ENCODE data around the gene ZCCHC14.

Gene ZCCHC14

GRCh38 chr16:87409153-87409552, 83.7 kb downstream of the ZCCHC14 start:
- Histone ChIP-seq H3K9ac (ENCODE audit: low read depth, low read length, poor library complexity) (no peak overlapping the region), H3K4me2 (ENCODE audit: insufficient read depth, low read length, poor library complexity, severe bottlenecking) (no peak overlapping the region), H3K23ac (ENCODE audit: low read depth, low read length, poor library complexity) (no peak overlapping the region), H2BK5ac (ENCODE audit: low read length) (no peak overlapping the region), H4K91ac (ENCODE audit: low read depth, low read length, poor library complexity) (no peak overlapping the region), H3K79me1 (ENCODE audit: low read depth, low read length) (peaks cover 10% of the 10 kb centered on the region), H4K8ac (ENCODE audit: low read depth, low read length) (no peak overlapping the region), H3K9me3 (replicated peaks in 1 of 2; ENCODE audit: control insufficient read depth in 2 of 2, insufficient read depth in 1 of 2, low read depth in 1 of 2, low read length in 2 of 2) (no peaks in the 10 kb centered on the region), H3K4ac (ENCODE audit: low read length) (no peak overlapping the region), H2BK12ac (ENCODE audit: low read length) (no peak overlapping the region), H3K18ac (ENCODE audit: low read length) (no peak overlapping the region), H3K27ac (replicated peaks; ENCODE audit: low read length) (no peak overlapping the region), H2BK15ac (ENCODE audit: low read length) (no peak overlapping the region), H2BK120ac (ENCODE audit: low read depth, low read length) (no peak overlapping the region), H2AFZ (ENCODE audit: low read length) (no peak overlapping the region), H3K4me3 (ENCODE audit: low read length in 2 of 2) (no peak overlapping the region), H2AK5ac (ENCODE audit: low read depth, low read length) (no peak overlapping the region), H3K14ac (ENCODE audit: low read length) (no peak overlapping the region), H3K27me3 (ENCODE audit: control insufficient read depth in 3 of 3, insufficient read depth in 3 of 3, low read depth in 1 of 3, low read length in 3 of 3) (no peaks in the 10 kb centered on the region), H3K36me3 (replicated peaks in 1 of 2; ENCODE audit: control insufficient read depth in 2 of 2, insufficient read depth in 2 of 2, low read length in 2 of 2) (peaks cover 50 to 97% of the 10 kb centered on the region in 2 donors), H3K4me1 (ENCODE audit: control insufficient read depth in 2 of 2, insufficient read depth in 1 of 2, low read depth in 1 of 2, low read length in 2 of 2) (no peaks in the 10 kb centered on the region)
- WGBS, 2 donors (ENCODE audit: extremely low coverage in 2 of 2, insufficient read length in 2 of 2, insufficient replicate concordance in 1 of 2) = no CpG with 5 or more reads among the region's 13 CpGs
- DNase-seq (ENCODE audit: low spot score) = no peak

- Histone ChIP-seq H4K8ac (ENCODE audit: low read depth, low read length) (no peak overlapping the region), H2BK15ac (ENCODE audit: low read length) (no peak overlapping the region), H4K91ac (ENCODE audit: low read depth, low read length, poor library complexity) (no peak overlapping the region), H2AK5ac (ENCODE audit: low read depth, low read length) (no peak overlapping the region), H2BK120ac (ENCODE audit: low read depth, low read length) (no peak overlapping the region), H2AFZ (ENCODE audit: low read length) (no peak overlapping the region), H3K4me1 (ENCODE audit: control insufficient read depth in 2 of 2, insufficient read depth in 1 of 2, low read depth in 1 of 2, low read length in 2 of 2) (no peaks in the 10 kb centered on the region), H2BK5ac (ENCODE audit: low read length) (no peak overlapping the region), H3K4me2 (ENCODE audit: insufficient read depth, low read length, poor library complexity, severe bottlenecking) (no peak overlapping the region), H3K36me3 (replicated peaks in 1 of 2; ENCODE audit: control insufficient read depth in 2 of 2, insufficient read depth in 2 of 2, low read length in 2 of 2) (peaks cover 49 to 95% of the 10 kb centered on the region in 2 donors), H2BK12ac (ENCODE audit: low read length) (no peak overlapping the region), H3K4ac (ENCODE audit: low read length) (no peak overlapping the region), H3K9ac (ENCODE audit: low read depth, low read length, poor library complexity) (no peak overlapping the region), H3K9me3 (replicated peaks in 1 of 2; ENCODE audit: control insufficient read depth in 2 of 2, insufficient read depth in 1 of 2, low read depth in 1 of 2, low read length in 2 of 2) (no peaks in the 10 kb centered on the region), H3K79me1 (ENCODE audit: low read depth, low read length) (peaks cover 8% of the 10 kb centered on the region), H3K27ac (replicated peaks; ENCODE audit: low read length) (no peak overlapping the region), H3K27me3 (ENCODE audit: control insufficient read depth in 3 of 3, insufficient read depth in 3 of 3, low read depth in 1 of 3, low read length in 3 of 3) (no peaks in the 10 kb centered on the region), H3K23ac (ENCODE audit: low read depth, low read length, poor library complexity) (peak overlapping the region; percentile 37), H3K14ac (ENCODE audit: low read length) (no peak overlapping the region), H3K18ac (ENCODE audit: low read length) (no peak overlapping the region), H3K4me3 (ENCODE audit: low read length in 2 of 2) (no peak overlapping the region)
- no CpG with 5 or more reads among the region's 26 CpGs for WGBS, 2 donors (ENCODE audit: extremely low coverage in 2 of 2, insufficient read length in 2 of 2, insufficient replicate concordance in 1 of 2)
- no peak for DNase-seq (ENCODE audit: low spot score)
Measured at GRCh38 chr16:87407511-87408112, 85.2 kb downstream of the ZCCHC14 start.

DNA sequence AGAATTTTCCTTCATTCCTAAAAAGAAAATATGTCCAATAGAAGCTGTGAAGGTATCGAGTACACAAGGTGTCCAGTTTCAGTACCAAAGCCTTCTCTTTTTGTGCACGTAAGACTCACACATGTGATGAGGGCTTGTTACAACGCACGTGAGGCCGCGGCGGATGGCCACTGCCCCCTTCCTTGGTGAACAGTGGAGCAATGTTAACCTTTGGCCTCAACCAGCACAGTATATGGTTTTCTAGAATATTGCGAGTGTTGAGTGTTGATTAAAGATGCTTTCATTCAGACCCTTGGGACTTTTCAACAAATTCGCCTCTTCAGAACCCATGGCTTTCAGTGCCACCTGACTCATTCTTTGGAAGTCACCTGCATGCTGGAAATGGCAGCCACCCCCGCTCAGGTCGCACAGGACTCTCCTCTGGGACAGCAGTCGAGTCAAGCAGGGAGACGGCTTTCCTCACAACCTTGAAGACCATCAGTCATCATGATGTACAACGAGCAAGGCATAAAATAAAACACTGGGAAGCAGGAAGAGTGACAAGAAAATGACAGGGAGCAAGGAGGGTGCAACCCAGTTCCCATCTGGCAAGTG, 86.2 kb downstream of the ZCCHC14 start:
- no peak overlapping the region for H3K4me2 ChIP-seq (ENCODE audit: insufficient read depth, low read length, poor library complexity, severe bottlenecking)
- H2AFZ ChIP-seq (ENCODE audit: low read length) = no peak overlapping the region
- H3K4me3 ChIP-seq (ENCODE audit: low read length in 2 of 2) = no peak overlapping the region
- no peak overlapping the region for H4K8ac ChIP-seq (ENCODE audit: low read depth, low read length)
- peaks cover 40 to 92% of the 10 kb centered on the region in 2 donors for H3K36me3 ChIP-seq (replicated peaks in 1 of 2; ENCODE audit: control insufficient read depth in 2 of 2, insufficient read depth in 2 of 2, low read length in 2 of 2)
- no peak overlapping the region for H2AK5ac ChIP-seq (ENCODE audit: low read depth, low read length)
- H4K91ac ChIP-seq (ENCODE audit: low read depth, low read length, poor library complexity) = no peak overlapping the region
- no peak overlapping the region for H2BK5ac ChIP-seq (ENCODE audit: low read length)
- H3K14ac ChIP-seq (ENCODE audit: low read length) = no peak overlapping the region
- H2BK12ac ChIP-seq (ENCODE audit: low read length) = no peak overlapping the region
- H3K27me3 ChIP-seq (ENCODE audit: control insufficient read depth in 3 of 3, insufficient read depth in 3 of 3, low read depth in 1 of 3, low read length in 3 of 3) = no peaks in the 10 kb centered on the region
- no peak overlapping the region for H2BK15ac ChIP-seq (ENCODE audit: low read length)
- DNase-seq (ENCODE audit: low spot score) = no peak
- no peak overlapping the region for H3K27ac ChIP-seq (replicated peaks; ENCODE audit: low read length)
- WGBS, 2 donors (ENCODE audit: extremely low coverage in 2 of 2, insufficient read length in 2 of 2, insufficient replicate concordance in 1 of 2) = no CpG with 5 or more reads among the region's 14 CpGs
- H3K23ac ChIP-seq (ENCODE audit: low read depth, low read length, poor library complexity) = no peak overlapping the region
- H3K9ac ChIP-seq (ENCODE audit: low read depth, low read length, poor library complexity) = no peak overlapping the region
- H3K9me3 ChIP-seq (replicated peaks in 1 of 2; ENCODE audit: control insufficient read depth in 2 of 2, insufficient read depth in 1 of 2, low read depth in 1 of 2, low read length in 2 of 2) = no peaks in the 10 kb centered on the region
- no peak overlapping the region for H3K18ac ChIP-seq (ENCODE audit: low read length)
- no peaks in the 10 kb centered on the region for H3K4me1 ChIP-seq (ENCODE audit: control insufficient read depth in 2 of 2, insufficient read depth in 1 of 2, low read depth in 1 of 2, low read length in 2 of 2)
- no peak overlapping the region for H3K4ac ChIP-seq (ENCODE audit: low read length)
- H3K79me1 ChIP-seq (ENCODE audit: low read depth, low read length) = peaks cover 6% of the 10 kb centered on the region
- H2BK120ac ChIP-seq (ENCODE audit: low read depth, low read length) = no peak overlapping the region

DNA sequence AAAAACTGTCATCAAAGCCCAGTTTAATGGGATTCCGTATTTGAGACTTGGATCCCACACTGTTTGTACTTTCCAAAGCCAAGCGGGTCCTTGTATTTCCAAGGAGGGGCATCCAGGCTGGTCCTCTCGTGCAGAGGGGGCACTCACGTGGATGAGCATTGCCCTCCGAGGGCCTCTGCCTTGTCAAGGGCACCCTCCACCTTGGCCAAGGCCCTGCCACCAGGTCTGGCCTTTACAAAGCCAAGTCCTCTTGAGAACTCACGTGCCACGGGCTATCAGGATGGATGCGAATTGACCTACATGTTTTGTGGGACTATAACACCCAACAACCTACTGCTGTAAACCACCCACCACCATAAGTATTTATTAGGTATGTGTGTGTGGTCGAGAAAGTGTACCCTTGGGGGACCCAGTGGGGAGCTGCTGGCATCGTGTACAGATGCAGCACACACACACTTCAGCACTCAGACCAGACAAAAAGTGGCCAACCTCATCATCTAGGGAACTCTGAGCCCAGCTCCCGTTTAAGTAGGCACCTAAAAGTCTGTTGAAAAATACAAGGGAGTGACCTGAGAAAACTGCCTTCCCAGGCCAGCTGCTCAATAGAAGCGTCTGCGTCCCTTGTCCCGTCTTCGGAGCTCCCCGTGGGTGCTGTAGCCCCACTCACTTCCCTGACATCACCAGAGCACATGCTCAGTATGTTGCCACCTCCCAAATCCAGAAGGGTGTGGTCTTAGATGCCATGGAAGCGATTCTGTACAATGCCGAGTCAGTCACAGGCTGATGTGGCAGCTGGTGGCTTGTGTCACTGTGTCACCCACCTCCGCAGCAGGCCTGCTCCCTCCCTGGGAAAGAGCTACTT, 87.8 kb downstream of the ZCCHC14 start:
- H3K23ac ChIP-seq (ENCODE audit: low read depth, low read length, poor library complexity) = no peak overlapping the region
- no peak overlapping the region for H3K4me2 ChIP-seq (ENCODE audit: insufficient read depth, low read length, poor library complexity, severe bottlenecking)
- H2BK12ac ChIP-seq (ENCODE audit: low read length) = no peak overlapping the region
- no peak overlapping the region for H2BK15ac ChIP-seq (ENCODE audit: low read length)
- no peak overlapping the region for H2BK120ac ChIP-seq (ENCODE audit: low read depth, low read length)
- H2BK5ac ChIP-seq (ENCODE audit: low read length) = no peak overlapping the region
- H3K9me3 ChIP-seq (replicated peaks in 1 of 2; ENCODE audit: control insufficient read depth in 2 of 2, insufficient read depth in 1 of 2, low read depth in 1 of 2, low read length in 2 of 2) = no peaks in the 10 kb centered on the region
- no peaks in the 10 kb centered on the region for H3K27me3 ChIP-seq (ENCODE audit: control insufficient read depth in 3 of 3, insufficient read depth in 3 of 3, low read depth in 1 of 3, low read length in 3 of 3)
- peaks cover 2% of the 10 kb centered on the region for H3K79me1 ChIP-seq (ENCODE audit: low read depth, low read length)
- H4K91ac ChIP-seq (ENCODE audit: low read depth, low read length, poor library complexity) = no peak overlapping the region
- no CpG with 5 or more reads among the region's 19 CpGs for WGBS, 2 donors (ENCODE audit: extremely low coverage in 2 of 2, insufficient read length in 2 of 2, insufficient replicate concordance in 1 of 2)
- no peak for DNase-seq (ENCODE audit: low spot score)
- H3K4me3 ChIP-seq (ENCODE audit: low read length in 2 of 2) = no peak overlapping the region
- no peak overlapping the region for H3K27ac ChIP-seq (replicated peaks; ENCODE audit: low read length)
- H4K8ac ChIP-seq (ENCODE audit: low read depth, low read length) = no peak overlapping the region
- no peak overlapping the region for H3K18ac ChIP-seq (ENCODE audit: low read length)
- no peak overlapping the region for H3K9ac ChIP-seq (ENCODE audit: low read depth, low read length, poor library complexity)
- peaks cover 28 to 86% of the 10 kb centered on the region in 2 donors for H3K36me3 ChIP-seq (replicated peaks in 1 of 2; ENCODE audit: control insufficient read depth in 2 of 2, insufficient read depth in 2 of 2, low read length in 2 of 2)
- no peak overlapping the region for H3K4ac ChIP-seq (ENCODE audit: low read length)
- no peak overlapping the region for H2AFZ ChIP-seq (ENCODE audit: low read length)
- no peak overlapping the region for H3K14ac ChIP-seq (ENCODE audit: low read length)
- no peaks in the 10 kb centered on the region for H3K4me1 ChIP-seq (ENCODE audit: control insufficient read depth in 2 of 2, insufficient read depth in 1 of 2, low read depth in 1 of 2, low read length in 2 of 2)
- no peak overlapping the region for H2AK5ac ChIP-seq (ENCODE audit: low read depth, low read length)
